ENCODE results near the gene SORBS2.

SORBS2 gene

GRCh38 chr4:185640811-185641675, 171.0 kb downstream of the SORBS2 start:
- peak; percentile 49 for DNase-seq (ENCODE audit: low spot score)

GRCh38 chr4:185638548-185639301, 173.3 kb downstream of the SORBS2 start:
- peak; percentile 26 for DNase-seq (ENCODE audit: low spot score)

GRCh38 chr4:185638093-185638492, 173.9 kb downstream of the SORBS2 start:
- DNase-seq (ENCODE audit: low spot score), result no peak

GRCh38 chr4:185637163-185637875, 174.7 kb downstream of the SORBS2 start:
- no peak for DNase-seq (ENCODE audit: low spot score)

- no peak for DNase-seq (ENCODE audit: low spot score)
These were observed 177.8 kb downstream of the SORBS2 start for GRCh38 chr4:185634066-185634652.

GRCh38 chr4:185626798-185627197, 185.2 kb downstream of the SORBS2 start:
- DNase-seq (ENCODE audit: low spot score), result no peak

GRCh38 chr4:185625503-185625902, 186.5 kb downstream of the SORBS2 start:
- DNase-seq (ENCODE audit: low spot score), result no peak

- DNase-seq (ENCODE audit: low spot score), result no peak
These were observed 187.8 kb downstream of the SORBS2 start for GRCh38 chr4:185624259-185624589.

- DNase-seq (ENCODE audit: low spot score), result no peak
These were observed 188.3 kb downstream of the SORBS2 start for GRCh38 chr4:185623444-185624258.

GRCh38 chr4:185608185-185608584, 203.8 kb downstream of the SORBS2 start:
- DNase-seq (ENCODE audit: low spot score), result no peak

GRCh38 chr4:185602397-185602796, 209.6 kb downstream of the SORBS2 start:
- no peak for DNase-seq (ENCODE audit: low spot score)

- DNase-seq (ENCODE audit: low spot score), result no peak
These were observed 211.1 kb downstream of the SORBS2 start for GRCh38 chr4:185600801-185601434.

GRCh38 chr4:185599553-185600243, 212.3 kb downstream of the SORBS2 start:
- no peak for DNase-seq (ENCODE audit: low spot score)

GRCh38 chr4:185598846-185599552, 213.0 kb downstream of the SORBS2 start:
- DNase-seq (ENCODE audit: low spot score), result no peak

GRCh38 chr4:185597532-185598188, 214.3 kb downstream of the SORBS2 start:
- peak; percentile 82 for DNase-seq (ENCODE audit: low spot score)

GRCh38 chr4:185592845-185593488, 219.0 kb downstream of the SORBS2 start:
- no peak for DNase-seq (ENCODE audit: low spot score)

GRCh38 chr4:185592438-185592837, 219.6 kb downstream of the SORBS2 start:
- DNase-seq (ENCODE audit: low spot score), result no peak

GRCh38 chr4:185591679-185592141, 220.3 kb downstream of the SORBS2 start:
- DNase-seq (ENCODE audit: low spot score), result no peak

Measured in AG08395 (cell line).